ENCODE results near the gene SEL1L. TPM values are rescaled to one million over a fixed set of nuclear protein-coding genes. Genes with fewer than 3 reads are reported as not detected.

SEL1L gene
- polyA plus RNA-seq, 1 of the 3 experiments (the other 2 are of a cell fraction): 13.8 TPM

DNA sequence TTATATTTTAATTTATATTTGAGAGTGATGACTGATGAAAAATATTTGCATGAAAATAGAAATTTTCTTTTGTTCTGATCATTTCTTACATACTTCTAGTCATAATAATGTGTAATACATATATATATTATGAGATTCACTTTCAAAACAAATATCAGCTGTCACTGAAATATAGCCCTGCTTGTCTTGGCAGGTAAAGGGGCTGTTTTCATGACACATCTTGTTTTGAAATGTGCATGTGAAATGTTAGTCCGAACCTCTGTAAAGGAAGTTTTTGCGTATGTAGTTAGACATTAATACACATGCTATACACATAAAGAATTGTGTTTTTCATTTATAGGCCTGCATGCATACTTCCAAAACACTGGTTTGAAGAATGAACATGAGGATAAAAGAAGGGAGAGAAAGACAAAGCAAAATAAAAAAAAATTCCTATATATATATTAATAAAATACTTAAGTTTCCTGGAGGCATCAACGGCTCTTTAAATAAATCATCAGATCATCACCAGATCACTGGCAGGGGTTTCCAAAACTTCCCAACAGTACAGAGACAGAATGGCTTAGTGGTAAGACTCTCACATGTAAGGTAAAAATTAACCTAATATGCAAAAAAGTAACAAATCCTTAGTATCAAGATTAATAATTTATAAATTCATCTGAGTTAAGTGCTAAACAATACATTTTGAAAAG, 60.1 kb downstream of the SEL1L start:
- ChIA-PET CTCF (interaction anchor here (0.6 to 2.3 kb wide), 3 partner anchors 9 to 20 kb away, joined by 3 to 13 read pairs (median 9); no protein-coding TSS in a partner anchor), POLR2A (no interaction called here)
- Histone ChIP-seq H3F3A (replicated peaks; ENCODE audit: insufficient read depth) (no peaks in the 10 kb centered on the region), H3K79me2 (ENCODE audit: insufficient read depth) (no peaks in the 10 kb centered on the region), H3K9me3 (no peaks in the 10 kb centered on the region), H3K9me2 (no peaks in the 10 kb centered on the region), H4K20me1 (ENCODE audit: insufficient read depth) (no peaks in the 10 kb centered on the region), H3K27me3 (ENCODE audit: insufficient read depth) (no peaks in the 10 kb centered on the region), H3K27ac (ENCODE audit: low read depth in 2 of 2, low read length in 1 of 2) (no peak overlapping the region), H3K4me3 (ENCODE audit: low read depth in 2 of 2, low read length in 1 of 2) (no peak overlapping the region), H3K4me2 (no peak overlapping the region), H3K36me3 (replicated peaks in 1 of 2; ENCODE audit: control insufficient read depth in 1 of 2, insufficient read depth in 2 of 2, low read length in 1 of 2) (peaks cover 40 to 42% of the 10 kb centered on the region in 2 experiments), H3K4me1 (ENCODE audit: control insufficient read depth in 1 of 2, insufficient read depth in 2 of 2, low read depth in 1 of 2, low read length in 1 of 2) (no peaks in the 10 kb centered on the region; a peak in 1 of 4 replicates), H2AFZ (ENCODE audit: low read depth) (no peak overlapping the region), H3K9ac (no peak overlapping the region)
- no peak for DNase-seq
- 94% methylated on average over 3 of the region's 3 CpGs for WGBS (ENCODE audit: low lambda C conversion rate)
- TF ChIP-seq GABPA (IDR thresholded peaks at IDR 0.05; ENCODE audit: low read depth): no peak
- TF ChIP-seq, protein P1, sequence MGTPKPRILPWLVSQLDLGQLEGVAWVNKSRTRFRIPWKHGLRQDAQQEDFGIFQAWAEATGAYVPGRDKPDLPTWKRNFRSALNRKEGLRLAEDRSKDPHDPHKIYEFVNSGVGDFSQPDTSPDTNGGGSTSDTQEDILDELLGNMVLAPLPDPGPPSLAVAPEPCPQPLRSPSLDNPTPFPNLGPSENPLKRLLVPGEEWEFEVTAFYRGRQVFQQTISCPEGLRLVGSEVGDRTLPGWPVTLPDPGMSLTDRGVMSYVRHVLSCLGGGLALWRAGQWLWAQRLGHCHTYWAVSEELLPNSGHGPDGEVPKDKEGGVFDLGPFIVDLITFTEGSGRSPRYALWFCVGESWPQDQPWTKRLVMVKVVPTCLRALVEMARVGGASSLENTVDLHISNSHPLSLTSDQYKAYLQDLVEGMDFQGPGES (IDR thresholded peaks at IDR 0.05; ENCODE audit: low read depth, low read length): no peak
- no peak for TF ChIP-seq JUND (IDR thresholded peaks at IDR 0.05)
- TF ChIP-seq, protein P2, sequence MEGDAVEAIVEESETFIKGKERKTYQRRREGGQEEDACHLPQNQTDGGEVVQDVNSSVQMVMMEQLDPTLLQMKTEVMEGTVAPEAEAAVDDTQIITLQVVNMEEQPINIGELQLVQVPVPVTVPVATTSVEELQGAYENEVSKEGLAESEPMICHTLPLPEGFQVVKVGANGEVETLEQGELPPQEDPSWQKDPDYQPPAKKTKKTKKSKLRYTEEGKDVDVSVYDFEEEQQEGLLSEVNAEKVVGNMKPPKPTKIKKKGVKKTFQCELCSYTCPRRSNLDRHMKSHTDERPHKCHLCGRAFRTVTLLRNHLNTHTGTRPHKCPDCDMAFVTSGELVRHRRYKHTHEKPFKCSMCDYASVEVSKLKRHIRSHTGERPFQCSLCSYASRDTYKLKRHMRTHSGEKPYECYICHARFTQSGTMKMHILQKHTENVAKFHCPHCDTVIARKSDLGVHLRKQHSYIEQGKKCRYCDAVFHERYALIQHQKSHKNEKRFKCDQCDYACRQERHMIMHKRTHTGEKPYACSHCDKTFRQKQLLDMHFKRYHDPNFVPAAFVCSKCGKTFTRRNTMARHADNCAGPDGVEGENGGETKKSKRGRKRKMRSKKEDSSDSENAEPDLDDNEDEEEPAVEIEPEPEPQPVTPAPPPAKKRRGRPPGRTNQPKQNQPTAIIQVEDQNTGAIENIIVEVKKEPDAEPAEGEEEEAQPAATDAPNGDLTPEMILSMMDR (IDR thresholded peaks at IDR 0.05): no peak
- TF ChIP-seq FOXM1 (IDR thresholded peaks at IDR 0.05; ENCODE audit: low read depth): no peak
- no peak for TF ChIP-seq TAF1 (IDR thresholded peaks at IDR 0.05; ENCODE audit: borderline replicate concordance, low read depth, low read length)
- no peak for TF ChIP-seq SIN3A (IDR thresholded peaks at IDR 0.05; ENCODE audit: borderline replicate concordance, low read depth, low read length)
- TF ChIP-seq TCF12 (IDR thresholded peaks at IDR 0.05): no peak
- no peak for TF ChIP-seq ELF1 (IDR thresholded peaks at IDR 0.05)
- no peak for TF ChIP-seq MEF2A (IDR thresholded peaks at IDR 0.05; ENCODE audit: borderline replicate concordance, low read depth)
- no peak for TF ChIP-seq RAD21 (IDR thresholded peaks at IDR 0.05; ENCODE audit: low read length)
- no peak for TF ChIP-seq EP300 (IDR thresholded peaks at IDR 0.05; ENCODE audit: borderline replicate concordance in 1 of 2, low read depth in 1 of 2, low read length in 1 of 2)

DNA sequence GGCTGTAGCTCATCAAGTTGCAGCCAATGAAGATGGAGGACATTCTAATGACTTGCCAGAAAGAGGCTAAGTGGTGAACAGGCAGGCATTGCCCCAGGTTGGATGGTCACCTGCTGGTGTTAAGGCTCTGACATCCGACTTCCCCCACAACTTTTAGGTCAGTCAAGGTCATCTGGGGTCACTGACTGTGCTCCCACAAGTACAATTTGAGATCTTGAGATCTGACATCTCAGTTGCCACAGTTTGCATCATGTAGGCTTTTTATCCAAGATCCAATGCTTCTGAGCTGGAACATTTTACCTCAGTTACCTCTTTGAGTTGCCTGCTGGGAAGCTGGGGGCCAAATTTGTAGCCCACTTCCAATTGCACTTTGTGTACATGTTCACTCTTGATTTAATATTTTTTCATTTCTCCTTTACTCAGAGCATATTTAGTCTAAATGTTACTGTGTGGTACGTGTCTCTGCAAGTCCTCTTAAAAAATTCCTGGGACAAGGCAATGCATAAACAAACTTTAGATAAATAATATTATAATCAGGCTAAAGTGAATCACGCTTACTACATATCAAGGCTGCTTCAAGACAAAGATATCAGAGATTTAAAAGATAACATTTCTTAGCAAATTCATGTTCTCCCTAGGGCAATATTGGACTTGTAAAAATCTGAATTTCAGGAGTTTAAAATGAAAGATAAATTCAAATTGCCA, 61.4 kb downstream of the SEL1L start:
- POLR2A ChIA-PET: interaction anchor here (1.3 kb wide), 1 partner anchor 12 kb away, joined by 4 read pairs; no protein-coding TSS in a partner anchor
- no peak overlapping the region for H3K27ac ChIP-seq (ENCODE audit: low read depth in 2 of 2, low read length in 1 of 2)
- WGBS (ENCODE audit: low lambda C conversion rate): 93% methylated on average over 3 of the region's 3 CpGs
- no peaks in the 10 kb centered on the region for H3K9me3 ChIP-seq
- DNase-seq: no peak
- H3K4me1 ChIP-seq (ENCODE audit: control insufficient read depth in 1 of 2, insufficient read depth in 2 of 2, low read depth in 1 of 2, low read length in 1 of 2): no peaks in the 10 kb centered on the region; a peak in 1 of 4 replicates
- CTCF ChIA-PET: interaction anchor here (1.4 to 3.4 kb wide), 4 partner anchors 8 to 203 kb away, joined by 4 to 16 read pairs (median 11); no protein-coding TSS in a partner anchor
- no peaks in the 10 kb centered on the region for H3K27me3 ChIP-seq (ENCODE audit: insufficient read depth)
- no peak overlapping the region for H3K4me2 ChIP-seq
- H3K79me2 ChIP-seq (ENCODE audit: insufficient read depth): no peaks in the 10 kb centered on the region
- H3K4me3 ChIP-seq (ENCODE audit: low read depth in 2 of 2, low read length in 1 of 2): no peak overlapping the region
- TF ChIP-seq CHD2 (IDR thresholded peaks at IDR 0.05; ENCODE audit: low read length, partially characterized antibody) (no peak), SIN3A (IDR thresholded peaks at IDR 0.05; ENCODE audit: borderline replicate concordance, low read depth, low read length) (no peak), SMC3 (IDR thresholded peaks at IDR 0.05; ENCODE audit: low read depth, low read length) (no peak), FOXJ3 (CRISPR knock-in tag; IDR thresholded peaks at IDR 0.05) (no peak), ELF1 (IDR thresholded peaks at IDR 0.05) (no peak)
- TF ChIP-seq, protein P2 (IDR thresholded peaks at IDR 0.05): no peak
- peaks cover 28 to 34% of the 10 kb centered on the region in 2 experiments for H3K36me3 ChIP-seq (replicated peaks in 1 of 2; ENCODE audit: control insufficient read depth in 1 of 2, insufficient read depth in 2 of 2, low read length in 1 of 2)
- H3K9ac ChIP-seq: no peak overlapping the region
- H2AFZ ChIP-seq (ENCODE audit: low read depth): no peak overlapping the region
- no peaks in the 10 kb centered on the region for H3K9me2 ChIP-seq
- no peaks in the 10 kb centered on the region for H4K20me1 ChIP-seq (ENCODE audit: insufficient read depth)
- no peaks in the 10 kb centered on the region for H3F3A ChIP-seq (replicated peaks; ENCODE audit: insufficient read depth)

All from SK-N-SH (cell line).